Mesodermal cell (in vitro differentiated cells): ENCODE results near the gene ZNF471.

Source experiments
- H3K27ac ChIP-seq: 2 replicates; pipeline ENCODE4 v1.7.0; 2013; ENCODE audit warnings: mild to moderate bottlenecking, low read depth, low read length, moderate library complexity; ENCODE audit not compliant: severe bottlenecking
- H3K36me3 ChIP-seq: 2 replicates; pipeline ENCODE4 v1.7.1; 2013; ENCODE audit warnings: mild to moderate bottlenecking, low read length, moderate library complexity; ENCODE audit not compliant: control insufficient read depth, insufficient read depth
- H3K4me1 ChIP-seq: one replicate; pipeline ENCODE4 v1.7.1; 2013; ENCODE audit warnings: mild to moderate bottlenecking, low read length; ENCODE audit not compliant: insufficient read depth, control insufficient read depth, poor library complexity, severe bottlenecking
- H3K4me3 ChIP-seq: 2 replicates; pipeline ENCODE4 v1.7.0; 2013; ENCODE audit warnings: low read length, control low read depth, mild to moderate bottlenecking; ENCODE audit not compliant: insufficient read depth, poor library complexity, severe bottlenecking; ENCODE audit errors: extremely low read depth
- H3K9me3 ChIP-seq: 2 replicates; pipeline ENCODE4 v1.7.1; 2013; ENCODE audit warnings: mild to moderate bottlenecking, low read length, moderate library complexity; ENCODE audit not compliant: control insufficient read depth
- WGBS, 2 experiments: methylation state at CpG; one replicate each; pipeline ENCODE4 v1.1.5; 2013; ENCODE audit warnings: missing lambda C conversion rate in 2 of 2; ENCODE audit not compliant: insufficient coverage in 2 of 2; 5-methylcytosine and 5-hydroxymethylcytosine counted together

The ZNF471 gene

DNA sequence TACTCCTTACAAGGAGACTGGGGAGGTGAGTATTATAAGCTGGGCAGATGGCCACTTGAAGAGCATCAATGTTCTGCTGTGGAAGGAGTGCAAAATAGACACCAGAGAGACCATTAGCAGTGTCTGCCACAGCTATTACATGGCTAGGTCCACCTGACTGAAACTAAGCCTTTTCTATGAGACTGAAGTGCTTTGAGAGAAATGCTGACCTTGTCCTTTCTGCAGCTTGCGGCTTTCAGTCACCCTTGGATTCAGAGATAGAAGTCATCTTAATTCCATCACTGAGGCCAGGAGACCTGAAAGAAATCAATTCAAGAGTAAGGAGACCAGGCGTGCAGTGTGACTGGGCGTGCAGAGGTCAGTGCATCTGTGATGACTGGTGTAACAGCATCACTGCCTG, 29.8 kb downstream of the ZNF471 start:
- H3K4me3 ChIP-seq, result peak overlapping the region; percentile 54
- no peak overlapping the region for H3K27ac ChIP-seq
- WGBS, 2 experiments, result 69 to 89% methylated on average over 2 to 3 of the region's 3 CpGs
- H3K4me1 ChIP-seq, result no peaks in the 10 kb centered on the region
- H3K36me3 ChIP-seq, result peaks cover 11% of the 10 kb centered on the region
- H3K9me3 ChIP-seq, result peaks cover 68% of the 10 kb centered on the region

DNA sequence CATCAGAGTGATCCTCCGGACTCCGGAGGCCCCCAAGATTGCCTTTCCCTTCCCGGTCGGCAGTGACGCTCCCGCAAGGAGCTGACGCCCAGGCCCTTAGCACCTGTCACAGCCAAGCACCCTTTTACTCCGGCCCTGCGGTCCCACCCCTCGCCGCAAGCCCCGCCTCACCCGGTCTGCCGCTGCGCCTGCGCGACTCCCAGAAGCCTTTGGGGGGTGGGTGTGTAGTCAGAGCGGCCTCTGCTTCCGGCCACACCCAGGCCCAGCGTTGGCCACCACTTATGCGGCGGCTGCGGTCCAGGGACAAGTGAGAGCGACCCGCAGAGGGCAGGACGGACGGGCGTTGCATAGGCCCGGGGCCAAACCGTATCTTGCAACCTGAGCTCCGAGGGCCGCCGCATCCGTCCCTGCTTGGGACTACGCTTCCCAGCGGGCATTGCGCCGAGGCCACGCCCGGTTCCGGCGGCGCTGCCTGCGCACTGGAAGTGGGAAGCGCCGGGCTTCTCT, 30.7 kb downstream of the ZNF471 start:
- Histone ChIP-seq H3K9me3 (peaks cover 67% of the 10 kb centered on the region), H3K27ac (peak overlapping the region; percentile 78), H3K36me3 (peaks cover 11% of the 10 kb centered on the region), H3K4me3 (peak overlapping the region; percentile 54), H3K4me1 (no peaks in the 10 kb centered on the region)
- 1 to 5% methylated on average over 17 to 30 of the region's 46 CpGs for WGBS, 2 experiments

DNA sequence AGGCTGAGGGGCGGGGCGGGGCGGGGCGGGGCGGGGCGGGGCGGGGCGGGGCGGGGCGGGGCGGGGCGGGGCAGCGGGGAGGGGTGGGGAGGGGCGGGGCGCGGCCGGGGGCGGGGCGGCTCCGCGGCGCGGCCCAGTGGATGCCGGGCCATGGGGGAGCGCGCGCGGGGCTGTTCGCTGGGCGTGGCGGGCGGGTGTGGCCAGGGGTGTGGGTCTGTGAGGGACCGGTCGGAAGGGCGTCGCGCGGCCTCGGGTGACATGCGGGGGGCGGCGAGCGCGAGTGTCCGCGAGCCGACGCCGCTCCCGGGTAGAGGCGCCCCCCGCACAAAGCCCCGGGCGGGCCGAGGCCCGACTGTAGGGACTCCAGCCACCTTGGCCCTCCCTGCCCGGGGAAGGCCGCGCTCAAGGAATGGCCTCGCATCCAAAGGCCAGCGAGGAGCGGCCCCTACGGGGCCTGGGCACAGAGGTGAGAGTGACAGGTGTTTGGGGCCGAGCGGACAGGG, 31.2 kb downstream of the ZNF471 start, which contains the start of gene ZFP28:
TSS of gene ZFP28 (plus strand) at position 188 of the 503 bp plus-strand sequence. CDS start at position 259, 71 bp downstream.
- 3 to 11% methylated on average over 19 to 25 of the region's 65 CpGs for WGBS, 2 experiments
- H3K4me1 ChIP-seq, result no peaks in the 10 kb centered on the region
- peak within 1 kb of the TSS; percentile 54 for H3K4me3 ChIP-seq
- H3K36me3 ChIP-seq, result peaks cover 16% of the 10 kb centered on the region
- peak within 1 kb of the TSS; percentile 78 for H3K27ac ChIP-seq
- peaks cover 67% of the 10 kb centered on the region for H3K9me3 ChIP-seq

DNA sequence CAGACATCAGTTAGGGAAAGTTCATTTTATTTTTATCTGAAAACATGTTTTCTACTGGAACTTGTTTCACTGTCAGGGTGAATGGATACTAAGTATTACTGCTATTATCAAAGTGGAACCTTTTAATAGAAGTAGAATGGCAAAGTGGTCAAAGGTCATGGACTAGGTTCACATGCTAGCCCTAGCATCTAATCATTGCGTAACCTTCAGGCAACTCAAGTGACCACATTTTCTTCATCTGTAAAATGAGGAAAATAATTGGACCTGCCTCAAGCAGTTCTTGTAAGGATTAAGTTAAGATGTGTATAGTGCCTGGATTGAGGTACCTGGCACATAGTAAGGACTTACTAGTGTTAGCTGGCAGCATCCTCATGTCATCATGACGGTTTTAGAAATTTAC, 36.1 kb downstream of the ZNF471 start:
- Histone ChIP-seq H3K4me3 (no peak overlapping the region), H3K36me3 (peaks cover 28% of the 10 kb centered on the region), H3K4me1 (no peaks in the 10 kb centered on the region), H3K27ac (no peak overlapping the region), H3K9me3 (peaks cover 69% of the 10 kb centered on the region)
- 80 to 100% methylated on average over 2 of the region's 2 CpGs for WGBS, 2 experiments

DNA sequence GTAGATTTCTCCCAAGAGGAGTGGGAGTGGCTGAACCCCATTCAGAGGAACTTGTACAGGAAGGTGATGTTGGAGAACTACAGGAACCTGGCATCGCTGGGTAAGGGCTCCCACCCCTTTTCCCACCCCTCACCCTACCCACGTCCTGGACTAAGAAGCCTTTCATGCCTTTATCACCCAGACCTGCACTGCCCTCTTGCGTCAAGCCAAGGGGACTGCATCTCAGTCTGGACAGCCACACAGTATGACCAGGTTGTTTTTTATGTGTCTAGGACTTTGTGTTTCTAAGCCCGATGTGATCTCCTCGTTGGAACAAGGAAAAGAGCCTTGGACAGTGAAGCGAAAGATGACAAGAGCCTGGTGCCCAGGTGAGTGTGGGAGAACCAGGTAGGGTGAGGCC, 39.9 kb downstream of the ZNF471 start:
- no peaks in the 10 kb centered on the region for H3K4me1 ChIP-seq
- no peak overlapping the region for H3K4me3 ChIP-seq
- H3K9me3 ChIP-seq, result peaks cover 57% of the 10 kb centered on the region
- no peak overlapping the region for H3K27ac ChIP-seq
- peaks cover 42% of the 10 kb centered on the region for H3K36me3 ChIP-seq
- WGBS, 2 experiments, result 96 to 97% methylated on average over 3 to 4 of the region's 6 CpGs

DNA sequence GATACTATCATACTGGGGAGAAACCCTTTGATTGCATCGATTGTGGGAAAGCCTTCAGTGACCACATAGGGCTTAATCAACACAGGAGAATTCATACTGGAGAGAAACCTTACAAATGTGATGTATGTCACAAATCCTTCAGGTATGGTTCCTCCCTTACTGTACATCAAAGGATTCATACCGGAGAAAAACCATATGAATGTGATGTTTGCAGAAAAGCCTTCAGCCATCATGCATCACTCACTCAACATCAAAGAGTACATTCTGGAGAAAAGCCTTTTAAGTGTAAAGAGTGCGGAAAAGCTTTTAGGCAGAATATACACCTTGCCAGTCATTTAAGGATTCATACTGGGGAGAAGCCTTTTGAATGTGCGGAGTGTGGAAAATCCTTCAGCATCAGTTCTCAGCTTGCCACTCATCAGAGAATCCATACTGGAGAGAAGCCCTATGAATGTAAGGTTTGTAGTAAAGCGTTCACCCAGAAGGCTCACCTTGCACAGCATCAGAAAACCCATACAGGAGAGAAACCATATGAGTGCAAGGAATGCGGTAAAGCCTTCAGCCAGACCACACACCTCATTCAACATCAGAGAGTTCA, 46.7 kb downstream of the ZNF471 start:
- 0 to 71% methylated on average over 1 of the region's 6 CpGs for WGBS, 2 experiments
- Histone ChIP-seq H3K4me1 (no peaks in the 10 kb centered on the region), H3K36me3 (peaks cover 37% of the 10 kb centered on the region), H3K4me3 (no peak overlapping the region), H3K27ac (no peak overlapping the region), H3K9me3 (peaks cover 65% of the 10 kb centered on the region)

DNA sequence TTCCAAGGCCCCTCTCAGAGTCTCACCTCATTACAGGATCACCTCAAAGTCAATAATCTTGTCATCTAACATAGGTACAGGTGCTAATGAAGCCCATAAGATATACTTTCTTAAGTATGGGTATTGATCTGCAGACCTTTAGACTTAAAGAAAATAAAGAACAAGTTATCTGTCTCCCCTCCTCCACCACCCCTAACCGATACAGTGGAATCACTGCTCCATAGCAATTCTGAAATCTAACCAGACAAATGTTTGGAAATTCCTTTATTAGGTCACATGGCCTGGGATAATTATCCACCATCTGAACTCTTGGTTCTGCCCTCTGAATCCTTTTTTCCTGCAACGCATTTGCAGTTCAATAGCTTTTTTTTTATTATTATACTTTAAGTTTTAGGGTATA, 55.1 kb downstream of the ZNF471 start:
- H3K36me3 ChIP-seq, result no peaks in the 10 kb centered on the region
- peaks cover 40% of the 10 kb centered on the region for H3K9me3 ChIP-seq
- H3K4me3 ChIP-seq, result no peak overlapping the region
- WGBS, 2 experiments, result 100% methylated on average over 1 of the region's 2 CpGs
- H3K4me1 ChIP-seq, result no peaks in the 10 kb centered on the region
- no peak overlapping the region for H3K27ac ChIP-seq

DNA sequence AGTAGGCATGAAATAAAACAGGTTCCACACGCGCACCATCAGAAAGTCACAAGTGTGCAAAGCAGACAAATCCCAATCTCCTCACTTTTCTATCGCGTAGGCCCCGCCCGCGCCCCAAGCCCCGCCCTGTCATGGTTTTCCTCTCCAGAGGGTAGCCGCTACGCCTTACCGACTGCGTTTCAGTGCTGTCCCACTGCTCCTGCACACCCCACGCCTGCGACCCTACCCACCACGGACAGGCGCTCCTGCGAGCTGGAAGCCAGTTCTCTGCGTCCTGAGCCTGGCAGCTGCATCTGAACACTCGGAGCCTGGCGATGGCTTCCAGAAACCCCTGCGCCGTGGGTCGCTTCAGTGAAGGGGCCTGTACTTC, 59.2 kb downstream of the ZNF471 start:
- no peaks in the 10 kb centered on the region for H3K4me1 ChIP-seq
- H3K4me3 ChIP-seq, result peak overlapping the region; percentile 89
- 5 to 6% methylated on average over 22 to 23 of the region's 23 CpGs for WGBS, 2 experiments
- peaks cover 33% of the 10 kb centered on the region for H3K36me3 ChIP-seq
- peaks cover 57% of the 10 kb centered on the region for H3K9me3 ChIP-seq
- no peak overlapping the region for H3K27ac ChIP-seq

DNA sequence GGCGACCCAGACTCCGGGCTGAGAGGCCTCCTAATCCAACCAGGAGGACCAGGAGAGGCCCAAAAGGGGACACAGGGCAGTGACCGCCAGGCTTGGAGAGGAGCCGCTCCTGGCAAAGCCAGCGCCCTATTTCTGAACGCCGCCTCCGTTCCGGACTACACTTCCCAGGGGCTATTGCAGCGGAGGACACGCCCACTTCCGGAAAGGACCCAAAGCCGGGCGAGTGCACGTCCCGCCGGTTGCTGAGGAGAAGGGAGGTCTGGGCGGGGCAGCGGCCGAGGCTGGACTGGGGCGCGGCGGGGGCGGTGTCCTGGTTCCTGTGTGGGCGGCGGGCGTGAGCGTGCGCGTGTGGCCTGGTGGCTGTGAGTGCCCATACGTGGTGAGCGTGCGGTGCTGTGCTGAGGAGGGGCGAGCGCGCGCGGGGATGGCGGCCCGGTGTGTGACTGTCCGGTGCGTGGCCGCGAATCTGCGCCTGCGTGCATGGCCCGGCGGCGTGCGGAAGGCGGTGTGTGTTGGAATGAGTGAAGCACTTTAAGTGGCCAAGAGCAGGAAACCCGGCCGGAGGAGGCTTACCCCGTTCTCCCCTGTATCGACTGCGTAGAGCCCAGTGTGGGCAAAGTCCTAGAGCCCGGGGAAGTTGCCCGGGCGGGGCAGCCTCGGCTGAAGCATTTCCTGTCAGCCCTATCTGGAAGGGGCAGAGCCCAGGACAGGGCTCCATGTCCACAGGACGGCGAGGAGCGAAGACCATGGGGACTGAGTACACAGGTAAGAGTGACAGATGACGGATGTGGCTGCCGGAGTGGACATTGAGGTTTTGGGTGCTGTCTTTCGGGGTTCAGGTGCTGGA, 59.8 kb downstream of the ZNF471 start, which contains the start of gene ZNF470:
TSS of gene ZNF470 (plus strand) at position 195 of the 847 bp plus-strand sequence. CDS start 2,844 bp downstream, outside the sequence.
- WGBS, 2 experiments, result 4 to 7% methylated on average over 36 to 62 of the region's 66 CpGs
- H3K36me3 ChIP-seq, result peaks cover 38% of the 10 kb centered on the region
- H3K27ac ChIP-seq, result peak within 1 kb of the TSS; percentile 29
- peaks cover 59% of the 10 kb centered on the region for H3K9me3 ChIP-seq
- no peaks in the 10 kb centered on the region for H3K4me1 ChIP-seq
- peak within 1 kb of the TSS; percentile 89 for H3K4me3 ChIP-seq

DNA sequence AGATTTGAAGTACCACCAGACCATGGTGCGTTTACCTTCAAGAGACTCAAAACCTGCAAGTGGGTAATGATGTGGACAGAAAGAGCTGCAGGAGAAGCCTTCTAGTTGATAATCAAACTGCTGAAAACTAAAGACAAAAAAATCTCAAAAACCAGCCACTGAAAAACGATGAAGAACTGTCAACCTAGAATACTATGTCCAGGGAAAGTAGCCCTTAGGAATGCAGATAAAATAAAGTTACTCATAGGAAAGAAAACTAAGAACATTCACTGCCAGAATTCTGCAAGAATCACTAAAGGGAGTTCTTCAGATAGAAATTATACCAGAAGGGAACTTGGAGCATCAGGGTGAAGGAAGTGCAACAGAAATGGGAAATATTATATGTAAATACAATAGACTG, 64.9 kb downstream of the ZNF471 start:
- Histone ChIP-seq H3K36me3 (peaks cover 78% of the 10 kb centered on the region), H3K4me3 (no peak overlapping the region)

More for the DNA sequence above, 64.9 kb downstream of the ZNF471 start:
- Histone ChIP-seq H3K27ac (no peak overlapping the region), H3K4me1 (no peaks in the 10 kb centered on the region), H3K9me3 (peaks cover 75% of the 10 kb centered on the region)
- WGBS, 2 experiments, result no CpG with 5 or more reads among the region's 2 CpGs
